ENCODE results near the gene FOXO3. TPM values are rescaled to one million over a fixed set of nuclear protein-coding genes. Genes with fewer than 3 reads are reported as not detected.
"Not testable (repeated sequence)": the region's sequence is repeated elsewhere in the genome, so short reads cannot be mapped to it uniquely, and the experiment has no call there.

FOXO3 gene
- total and polyA plus RNA-seq, 11 donors = 11.6 to 87.9 (median 38.7) TPM

DNA sequence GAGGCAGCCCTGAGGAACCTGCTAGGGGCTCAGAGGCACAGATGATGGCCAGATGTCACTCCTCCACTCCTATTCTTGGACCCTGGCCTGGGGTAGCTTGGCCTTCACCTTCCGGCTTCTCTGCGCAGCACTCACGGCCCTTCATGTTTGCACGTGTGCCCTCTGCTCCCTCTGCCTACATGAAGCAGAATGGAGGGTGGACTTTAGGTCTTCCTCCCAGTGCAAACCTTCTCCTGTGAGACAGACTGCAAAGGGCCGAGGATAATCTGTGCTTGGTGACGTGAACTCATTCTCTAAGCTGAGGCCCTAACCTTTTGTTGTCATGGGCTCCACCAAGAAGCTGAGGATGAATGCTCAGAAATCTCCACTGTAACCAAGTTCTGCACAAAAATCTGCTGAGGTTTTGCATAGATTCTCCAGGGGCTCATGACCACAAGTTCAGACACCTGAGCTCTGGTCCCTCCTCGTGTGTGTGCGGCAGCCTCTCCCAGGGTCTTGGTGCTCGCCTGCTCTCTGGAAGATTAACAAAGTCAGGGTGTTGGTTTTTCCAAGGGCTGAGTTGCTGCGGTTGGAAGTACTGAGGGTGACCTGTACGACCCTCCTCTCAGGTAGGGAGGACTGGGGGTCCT, 25.5 kb upstream of the FOXO3 start:
- H3K9me3 ChIP-seq = peaks cover 0 to 9% (median 2%) of the 10 kb centered on the region in 12 donors
- ATAC-seq = peak in 1 of 4 donors; percentile 13
- WGBS, 4 donors = 87 to 93% (median 88%) methylated on average over 10 to 11 of the region's 11 CpGs

DNA sequence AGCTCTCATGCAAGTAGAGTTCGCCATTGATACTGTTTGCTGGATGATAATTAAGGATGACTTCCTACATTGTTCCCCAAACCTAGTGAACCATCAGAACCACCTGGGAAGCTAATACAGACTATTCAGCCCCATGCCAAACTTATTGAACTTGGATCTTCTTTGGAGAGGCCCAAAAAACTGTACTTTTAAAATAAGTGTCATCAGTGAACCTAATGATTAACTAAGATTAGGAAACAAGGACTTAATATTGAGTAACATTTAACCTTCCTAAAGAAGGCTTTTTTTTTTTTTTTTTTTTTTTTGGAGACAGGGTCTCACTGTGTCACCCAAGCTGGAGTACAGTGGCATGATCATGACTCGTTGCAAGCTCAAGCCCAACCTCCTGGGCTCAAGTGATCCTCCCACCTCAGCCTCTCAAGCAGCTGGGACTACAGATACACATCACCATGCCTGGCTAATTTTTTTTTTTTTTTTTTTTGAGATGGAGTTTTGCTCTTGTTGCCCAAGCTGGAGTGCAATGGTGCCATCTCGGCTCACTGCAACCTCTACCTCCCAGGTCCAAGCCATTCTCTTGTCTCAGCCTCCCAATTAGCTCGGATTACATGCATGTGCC, 24.7 kb upstream of the FOXO3 start:
- ATAC-seq; H3K4me1 ChIP-seq; H3K27ac ChIP-seq; H3K4me3 ChIP-seq; H3K27me3 ChIP-seq; H3K36me3 ChIP-seq; intact Hi-C loops (cut with DNase I); DNase-seq: not testable (repeated sequence)
- WGBS, 4 donors = 89 to 91% (median 90%) methylated on average over 4 of the region's 4 CpGs
- peaks cover 0 to 10% (median 2%) of the 10 kb centered on the region in 12 donors for H3K9me3 ChIP-seq

More for the DNA sequence above, 25.5 kb upstream of the FOXO3 start:
- H3K4me3 ChIP-seq = no peak overlapping the region
- no peaks in the 10 kb centered on the region for H3K27me3 ChIP-seq
- H3K36me3 ChIP-seq = no peaks in the 10 kb centered on the region
- H3K27ac ChIP-seq = no peak overlapping the region
- peaks cover 0 to 3% (median 0%) of the 10 kb centered on the region in 12 donors for H3K4me1 ChIP-seq
- TF ChIP-seq, protein P1, sequence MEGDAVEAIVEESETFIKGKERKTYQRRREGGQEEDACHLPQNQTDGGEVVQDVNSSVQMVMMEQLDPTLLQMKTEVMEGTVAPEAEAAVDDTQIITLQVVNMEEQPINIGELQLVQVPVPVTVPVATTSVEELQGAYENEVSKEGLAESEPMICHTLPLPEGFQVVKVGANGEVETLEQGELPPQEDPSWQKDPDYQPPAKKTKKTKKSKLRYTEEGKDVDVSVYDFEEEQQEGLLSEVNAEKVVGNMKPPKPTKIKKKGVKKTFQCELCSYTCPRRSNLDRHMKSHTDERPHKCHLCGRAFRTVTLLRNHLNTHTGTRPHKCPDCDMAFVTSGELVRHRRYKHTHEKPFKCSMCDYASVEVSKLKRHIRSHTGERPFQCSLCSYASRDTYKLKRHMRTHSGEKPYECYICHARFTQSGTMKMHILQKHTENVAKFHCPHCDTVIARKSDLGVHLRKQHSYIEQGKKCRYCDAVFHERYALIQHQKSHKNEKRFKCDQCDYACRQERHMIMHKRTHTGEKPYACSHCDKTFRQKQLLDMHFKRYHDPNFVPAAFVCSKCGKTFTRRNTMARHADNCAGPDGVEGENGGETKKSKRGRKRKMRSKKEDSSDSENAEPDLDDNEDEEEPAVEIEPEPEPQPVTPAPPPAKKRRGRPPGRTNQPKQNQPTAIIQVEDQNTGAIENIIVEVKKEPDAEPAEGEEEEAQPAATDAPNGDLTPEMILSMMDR (IDR thresholded peaks at IDR 0.05) = no peak
- TF ChIP-seq POLR2A (IDR thresholded peaks at IDR 0.05) = no peak
- no peak for DNase-seq
- intact Hi-C loops (cut with DNase I) = no loop called here

DNA sequence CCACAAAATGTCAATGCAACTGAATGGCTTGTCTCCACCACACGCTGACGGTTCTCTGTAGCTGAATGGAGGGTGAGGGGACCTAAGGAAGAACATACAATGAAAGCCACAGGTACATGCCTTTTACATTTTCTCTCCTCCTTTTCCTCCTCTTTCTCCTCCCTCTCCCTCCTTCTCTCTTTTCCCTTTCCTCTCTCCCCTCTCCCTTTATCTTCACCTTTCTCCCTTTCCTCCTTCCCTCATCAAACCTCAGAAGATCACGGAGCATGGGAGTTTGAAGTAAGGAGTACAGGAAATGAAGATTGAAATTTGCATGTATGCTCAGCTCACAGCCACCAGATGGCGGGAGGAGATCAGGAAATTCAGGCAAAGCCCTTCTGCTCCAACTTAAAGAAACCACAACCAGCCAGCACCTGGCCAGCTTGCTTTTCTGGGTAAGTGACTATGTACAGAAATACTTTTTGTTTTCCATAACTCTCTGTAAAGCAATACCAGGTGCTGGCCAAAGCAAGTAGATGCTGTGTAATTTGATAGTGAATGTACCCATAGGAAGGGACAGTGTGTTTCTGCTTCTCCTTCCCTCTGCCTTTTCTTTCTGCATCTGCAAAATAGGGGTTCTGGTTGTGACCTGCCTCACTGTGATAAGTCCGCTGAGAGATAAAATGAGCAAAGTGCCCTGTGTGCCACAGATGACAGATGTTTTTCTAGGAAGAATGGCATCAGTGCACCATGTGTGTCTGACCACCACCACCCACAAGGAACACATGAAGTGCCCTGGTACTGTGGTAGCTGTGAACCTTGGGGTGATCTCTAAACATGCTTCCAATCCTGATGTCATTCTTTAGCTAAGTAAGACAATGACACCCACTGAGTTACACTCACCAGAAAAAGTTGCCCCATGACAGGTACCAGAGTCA, 18.6 kb upstream of the FOXO3 start:
- no peak for TF ChIP-seq POLR2A (IDR thresholded peaks at IDR 0.05)
- TF ChIP-seq, protein P1 (IDR thresholded peaks at IDR 0.05) = peak; percentile 68 to 92 (median 89)
- Histone ChIP-seq H3K27me3 (no peaks in the 10 kb centered on the region), H3K4me1 (peaks cover 0 to 14% (median 0%) of the 10 kb centered on the region in 12 donors), H3K27ac (no peak overlapping the region), H3K4me3 (no peak overlapping the region), H3K36me3 (no peaks in the 10 kb centered on the region), H3K9me3 (peaks cover 0 to 10% (median 2%) of the 10 kb centered on the region in 12 donors)
- ATAC-seq (peak; percentile 54 to 86 (median 80)), DNase-seq (peak; percentile 61 to 76 (median 70))
- intact Hi-C loops (cut with DNase I) = loop anchor here (1.0 to 10.0 kb wide), 16 partner anchors 240 to 843 kb away; partner anchors contain the start of gene CD164 (in 2 of the 10)
- 9 to 14% (median 11%) methylated on average over 5 of the region's 5 CpGs for WGBS, 4 donors

DNA sequence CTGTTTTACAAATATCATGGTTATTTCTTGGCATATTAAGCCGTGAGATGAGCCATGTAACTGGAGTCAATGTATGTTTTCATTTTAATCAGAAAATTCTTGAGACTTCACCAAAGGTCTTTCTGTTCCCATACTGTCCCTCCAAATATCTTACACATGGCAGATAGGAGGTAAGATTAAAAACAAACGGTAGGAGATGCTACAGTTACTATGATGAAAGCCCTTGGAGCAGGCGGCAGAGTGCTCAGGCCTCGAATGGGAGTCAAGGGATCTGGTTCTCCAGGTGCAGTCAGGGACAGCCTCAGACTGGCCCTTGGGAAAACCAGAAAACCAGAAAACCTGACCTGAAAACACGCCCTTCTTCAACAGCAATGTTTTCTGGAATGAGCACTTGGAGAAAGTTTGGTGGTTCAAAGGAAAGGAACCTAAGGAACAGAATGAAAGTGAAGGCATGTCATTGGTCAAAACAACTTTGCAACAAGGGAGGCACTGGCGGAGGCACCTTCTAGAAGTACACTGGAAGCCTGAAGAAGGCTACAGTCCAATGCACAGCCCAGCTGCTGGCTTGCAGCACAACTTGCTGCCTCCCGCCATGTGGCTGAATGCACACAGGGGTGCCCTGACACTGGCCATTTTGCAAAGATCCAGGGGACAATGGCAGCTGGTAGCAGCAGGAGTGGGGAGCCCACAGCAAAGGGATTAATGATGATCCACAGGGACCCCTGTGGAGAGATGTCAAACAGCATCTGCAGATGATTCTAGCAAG, 17.4 kb upstream of the FOXO3 start:
- Histone ChIP-seq H3K4me1 (peaks cover 0 to 15% (median 0%) of the 10 kb centered on the region in 12 donors), H3K27me3 (no peaks in the 10 kb centered on the region), H3K9me3 (peaks cover 0 to 10% (median 2%) of the 10 kb centered on the region in 12 donors), H3K27ac (no peak overlapping the region), H3K36me3 (no peaks in the 10 kb centered on the region), H3K4me3 (no peak overlapping the region)
- intact Hi-C loops (cut with DNase I) = loop anchor here (2.0 to 10.0 kb wide), 12 partner anchors 239 to 841 kb away; partner anchors contain the start of gene CD164 (in 2 of the 10)
- WGBS, 4 donors = 80 to 85% (median 83%) methylated on average over 7 of the region's 7 CpGs
- ATAC-seq (no peak), DNase-seq (no peak)
- TF ChIP-seq POLR2A (IDR thresholded peaks at IDR 0.05) = no peak
- TF ChIP-seq, protein P1 (IDR thresholded peaks at IDR 0.05) = no peak

Data from heart left ventricle (tissue), 16 donors.